ENCODE measurements around the gene BDKRB1. TPM values are rescaled to one million over a fixed set of nuclear protein-coding genes. Genes with fewer than 3 reads are reported as not detected.

BDKRB1 gene
- total RNA-seq, 1 donor from 2014 or later = not detected

DNA sequence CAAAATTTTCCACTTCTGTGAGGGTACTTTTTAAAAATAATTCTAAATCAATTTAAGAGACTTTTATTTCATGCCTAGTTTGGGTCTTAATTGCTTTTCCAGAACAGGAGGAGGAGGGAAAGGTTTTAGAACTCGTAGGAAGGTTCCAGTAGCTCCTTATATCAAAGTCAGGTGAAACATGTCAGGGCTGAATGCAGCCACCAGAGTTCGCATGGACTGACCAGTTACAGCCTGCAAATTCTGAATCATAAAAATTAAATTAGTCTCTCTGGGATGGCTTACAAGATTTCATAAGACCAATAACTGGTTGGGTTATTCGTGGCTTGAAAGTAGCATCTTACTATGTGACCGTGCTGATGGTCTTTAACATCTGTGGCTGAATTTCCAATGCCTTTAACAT lies 397 bp downstream of the BDKRB1 start:
- Histone ChIP-seq H3K4me3 (ENCODE audit: low read length in 3 of 3) (no peak overlapping the region), H3K9ac (ENCODE audit: low read depth in 1 of 3, low read length in 3 of 3) (no peak overlapping the region), H3K9me3 (ENCODE audit: control insufficient read depth in 3 of 3, low read length in 3 of 3) (no peaks in the 10 kb centered on the region), H3K4me1 (ENCODE audit: control insufficient read depth in 3 of 3, insufficient read depth in 3 of 3, low read length in 3 of 3) (peaks cover 9 to 15% (median 11%) of the 10 kb centered on the region in 3 donors), H3K27me3 (ENCODE audit: control insufficient read depth in 3 of 3, insufficient read depth in 3 of 3, low read length in 3 of 3) (no peaks in the 10 kb centered on the region), H3K36me3 (ENCODE audit: control insufficient read depth in 3 of 3, insufficient read depth in 3 of 3, low read length in 3 of 3) (no peaks in the 10 kb centered on the region), H3K27ac (ENCODE audit: low read depth, low read length) (peak overlapping the region; percentile 28)

DNA sequence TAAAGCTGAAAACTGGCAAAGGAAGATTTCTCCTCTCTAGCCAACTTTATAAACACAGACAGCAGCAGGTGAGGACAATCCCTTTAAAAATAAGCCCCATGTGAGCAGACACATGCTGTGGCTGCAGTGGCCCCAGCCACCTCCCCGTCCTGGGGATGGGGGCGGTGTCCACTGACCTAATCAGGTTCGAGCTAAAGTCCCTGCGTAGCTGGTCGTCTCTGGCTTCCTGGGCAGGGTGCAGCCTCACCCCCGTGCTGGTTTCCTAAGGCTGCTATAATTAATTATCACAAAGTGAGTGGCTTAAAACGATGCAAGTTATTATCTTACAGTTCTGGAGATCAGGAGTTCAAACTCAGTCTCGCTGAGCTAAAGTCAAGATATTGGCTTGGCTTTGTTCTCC lies 1.0 kb downstream of the BDKRB1 start:
- Histone ChIP-seq H3K36me3 (ENCODE audit: control insufficient read depth in 3 of 3, insufficient read depth in 3 of 3, low read length in 3 of 3) (no peaks in the 10 kb centered on the region), H3K9ac (ENCODE audit: low read depth in 1 of 3, low read length in 3 of 3) (no peak overlapping the region), H3K27ac (ENCODE audit: low read depth, low read length) (no peak overlapping the region), H3K9me3 (ENCODE audit: control insufficient read depth in 3 of 3, low read length in 3 of 3) (peaks cover 0 to 2% (median 0%) of the 10 kb centered on the region in 3 donors), H3K4me3 (ENCODE audit: low read length in 3 of 3) (no peak overlapping the region), H3K27me3 (ENCODE audit: control insufficient read depth in 3 of 3, insufficient read depth in 3 of 3, low read length in 3 of 3) (peaks cover 0 to 6% (median 4%) of the 10 kb centered on the region in 3 donors), H3K4me1 (ENCODE audit: control insufficient read depth in 3 of 3, insufficient read depth in 3 of 3, low read length in 3 of 3) (peaks cover 9 to 15% (median 11%) of the 10 kb centered on the region in 3 donors)

DNA sequence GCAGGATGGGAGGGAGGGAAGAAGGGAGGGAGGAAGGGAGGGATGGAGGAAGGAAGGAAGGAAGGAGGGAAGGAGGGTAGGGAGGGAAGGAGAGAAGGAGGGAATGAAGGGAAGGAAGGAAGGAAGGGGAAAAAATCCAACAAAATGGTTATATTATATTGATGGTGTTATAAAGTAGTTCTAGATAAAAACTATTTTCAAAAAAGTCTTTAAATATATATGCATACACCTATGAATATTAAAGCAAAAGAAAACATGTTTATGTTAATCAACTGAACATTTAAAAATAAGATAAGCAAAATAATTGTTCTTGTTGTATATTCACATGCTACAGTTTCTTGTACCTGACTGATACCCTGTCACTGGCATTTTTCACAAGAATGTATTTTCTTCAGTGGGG lies 1.9 kb downstream of the BDKRB1 start:
- Histone ChIP-seq H3K9ac (ENCODE audit: low read depth in 1 of 3, low read length in 3 of 3) (no peak overlapping the region), H3K4me1 (ENCODE audit: control insufficient read depth in 3 of 3, insufficient read depth in 3 of 3, low read length in 3 of 3) (peaks cover 9 to 15% (median 11%) of the 10 kb centered on the region in 3 donors), H3K36me3 (ENCODE audit: control insufficient read depth in 3 of 3, insufficient read depth in 3 of 3, low read length in 3 of 3) (no peaks in the 10 kb centered on the region), H3K27ac (ENCODE audit: low read depth, low read length) (no peak overlapping the region), H3K4me3 (ENCODE audit: low read length in 3 of 3) (no peak overlapping the region), H3K9me3 (ENCODE audit: control insufficient read depth in 3 of 3, low read length in 3 of 3) (peaks cover 0 to 2% (median 0%) of the 10 kb centered on the region in 3 donors), H3K27me3 (ENCODE audit: control insufficient read depth in 3 of 3, insufficient read depth in 3 of 3, low read length in 3 of 3) (peaks cover 0 to 6% (median 5%) of the 10 kb centered on the region in 3 donors)

DNA sequence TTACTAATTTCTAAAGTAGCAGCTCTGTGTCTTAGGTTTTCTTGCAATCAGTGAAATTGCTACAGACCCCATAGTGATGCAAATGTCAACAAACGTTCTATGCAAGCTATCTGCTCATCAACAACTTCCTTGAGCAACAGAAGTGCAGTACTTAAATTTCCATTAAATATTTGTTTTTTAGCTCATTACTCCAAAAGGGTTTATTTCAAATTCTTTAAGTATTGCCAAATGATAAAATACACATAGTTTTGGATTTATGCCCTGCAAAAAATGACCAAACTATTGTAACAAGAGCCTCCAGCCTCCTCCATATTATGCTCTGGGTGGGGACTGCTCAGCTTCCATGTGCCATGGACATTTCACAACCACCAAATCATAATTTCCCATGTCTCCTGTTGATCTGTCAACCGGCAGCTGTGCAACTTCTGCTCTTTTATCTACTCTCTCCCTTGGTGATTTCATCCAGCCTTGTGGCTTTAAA lies 4.4 kb downstream of the BDKRB1 start:
- H3K27ac ChIP-seq (ENCODE audit: low read depth, low read length) = no peak overlapping the region
- H3K9me3 ChIP-seq (ENCODE audit: control insufficient read depth in 3 of 3, low read length in 3 of 3) = peaks cover 0 to 2% (median 0%) of the 10 kb centered on the region in 3 donors
- peaks cover 0 to 6% (median 5%) of the 10 kb centered on the region in 3 donors for H3K27me3 ChIP-seq (ENCODE audit: control insufficient read depth in 3 of 3, insufficient read depth in 3 of 3, low read length in 3 of 3)
- peaks cover 7 to 11% (median 10%) of the 10 kb centered on the region in 3 donors for H3K4me1 ChIP-seq (ENCODE audit: control insufficient read depth in 3 of 3, insufficient read depth in 3 of 3, low read length in 3 of 3)
- no peak overlapping the region for H3K4me3 ChIP-seq (ENCODE audit: low read length in 3 of 3)
- no peak overlapping the region for H3K9ac ChIP-seq (ENCODE audit: low read depth in 1 of 3, low read length in 3 of 3)
- no peaks in the 10 kb centered on the region for H3K36me3 ChIP-seq (ENCODE audit: control insufficient read depth in 3 of 3, insufficient read depth in 3 of 3, low read length in 3 of 3)

DNA sequence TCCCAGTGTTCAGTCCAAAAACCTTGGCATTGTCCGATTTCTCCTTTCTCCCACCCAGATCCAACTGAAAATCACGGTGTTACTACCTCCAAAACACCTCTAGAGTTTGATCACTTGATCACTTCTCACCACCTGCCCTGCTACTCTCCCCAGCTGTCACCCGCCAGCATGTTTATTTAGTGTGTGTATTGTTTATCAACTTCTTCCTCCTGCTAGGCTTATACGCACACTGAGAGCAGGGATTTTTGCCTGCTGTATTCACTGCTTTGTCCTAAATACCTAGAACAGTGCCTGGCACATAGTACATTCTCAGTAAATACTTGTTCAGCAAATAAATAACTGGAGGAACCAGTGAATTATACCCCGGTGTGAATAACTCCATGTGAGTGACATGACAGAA lies 5.0 kb downstream of the BDKRB1 start:
- no peak overlapping the region for H3K9ac ChIP-seq (ENCODE audit: low read depth in 1 of 3, low read length in 3 of 3)

DNA sequence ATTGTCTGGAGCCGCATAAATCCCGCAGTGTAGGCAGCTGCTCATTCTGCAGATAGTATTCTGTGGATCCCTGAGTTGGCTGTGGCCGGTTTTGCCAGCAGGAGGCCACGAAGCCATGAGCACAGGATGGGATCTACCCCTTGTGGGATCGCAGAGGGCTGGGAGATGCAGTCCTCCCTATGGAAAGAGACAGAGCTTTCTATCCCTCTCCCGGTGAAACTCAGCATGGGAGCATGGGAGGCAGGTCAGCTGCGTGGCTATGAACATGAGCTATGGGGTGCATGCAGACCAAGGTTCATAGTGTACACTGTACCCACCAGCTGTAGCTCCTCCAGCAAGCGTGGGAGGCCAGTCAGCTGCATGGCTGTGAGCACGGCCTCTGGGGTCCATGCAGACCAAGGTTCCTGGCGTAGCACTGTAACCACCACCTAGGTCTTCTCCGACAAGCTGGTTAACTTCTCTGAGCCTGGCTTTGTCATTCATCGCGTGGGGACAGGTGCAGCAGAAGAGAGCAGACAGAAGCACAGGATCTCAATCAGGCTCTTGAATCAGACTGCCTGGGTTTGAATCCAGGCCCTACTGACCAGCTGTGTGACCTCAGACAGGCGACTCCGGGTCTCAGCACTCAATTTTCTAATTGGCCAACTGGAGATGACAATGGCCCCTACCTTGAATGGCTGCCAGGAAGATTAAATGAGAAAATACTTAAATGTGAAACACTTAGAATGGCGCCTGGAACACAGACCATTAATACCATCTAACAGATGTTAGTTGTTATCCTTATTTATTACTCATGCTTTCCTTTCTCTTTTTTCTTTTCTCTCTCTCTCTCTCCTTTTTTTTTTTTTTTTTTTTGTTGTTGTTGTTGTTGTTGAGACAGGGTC lies 6.0 kb downstream of the BDKRB1 start:
- Histone ChIP-seq H3K27ac (ENCODE audit: low read depth, low read length) (no peak overlapping the region), H3K9me3 (ENCODE audit: control insufficient read depth in 3 of 3, low read length in 3 of 3) (peaks cover 0 to 2% (median 0%) of the 10 kb centered on the region in 3 donors), H3K4me3 (ENCODE audit: low read length in 3 of 3) (no peak overlapping the region), H3K4me1 (ENCODE audit: control insufficient read depth in 3 of 3, insufficient read depth in 3 of 3, low read length in 3 of 3) (peaks cover 0 to 2% (median 0%) of the 10 kb centered on the region in 3 donors), H3K36me3 (ENCODE audit: control insufficient read depth in 3 of 3, insufficient read depth in 3 of 3, low read length in 3 of 3) (no peaks in the 10 kb centered on the region), H3K9ac (ENCODE audit: low read depth in 1 of 3, low read length in 3 of 3) (no peak overlapping the region), H3K27me3 (ENCODE audit: control insufficient read depth in 3 of 3, insufficient read depth in 3 of 3, low read length in 3 of 3) (peaks cover 0 to 6% (median 5%) of the 10 kb centered on the region in 3 donors)

More for the DNA sequence above, 5.0 kb downstream of the BDKRB1 start:
- no peak overlapping the region for H3K27ac ChIP-seq (ENCODE audit: low read depth, low read length)
- peaks cover under 1 to 5% (median 4%) of the 10 kb centered on the region in 3 donors for H3K4me1 ChIP-seq (ENCODE audit: control insufficient read depth in 3 of 3, insufficient read depth in 3 of 3, low read length in 3 of 3)
- no peak overlapping the region for H3K4me3 ChIP-seq (ENCODE audit: low read length in 3 of 3)
- no peaks in the 10 kb centered on the region for H3K36me3 ChIP-seq (ENCODE audit: control insufficient read depth in 3 of 3, insufficient read depth in 3 of 3, low read length in 3 of 3)
- H3K9me3 ChIP-seq (ENCODE audit: control insufficient read depth in 3 of 3, low read length in 3 of 3) = peaks cover 0 to 2% (median 0%) of the 10 kb centered on the region in 3 donors
- H3K27me3 ChIP-seq (ENCODE audit: control insufficient read depth in 3 of 3, insufficient read depth in 3 of 3, low read length in 3 of 3) = peaks cover 0 to 6% (median 5%) of the 10 kb centered on the region in 3 donors

DNA sequence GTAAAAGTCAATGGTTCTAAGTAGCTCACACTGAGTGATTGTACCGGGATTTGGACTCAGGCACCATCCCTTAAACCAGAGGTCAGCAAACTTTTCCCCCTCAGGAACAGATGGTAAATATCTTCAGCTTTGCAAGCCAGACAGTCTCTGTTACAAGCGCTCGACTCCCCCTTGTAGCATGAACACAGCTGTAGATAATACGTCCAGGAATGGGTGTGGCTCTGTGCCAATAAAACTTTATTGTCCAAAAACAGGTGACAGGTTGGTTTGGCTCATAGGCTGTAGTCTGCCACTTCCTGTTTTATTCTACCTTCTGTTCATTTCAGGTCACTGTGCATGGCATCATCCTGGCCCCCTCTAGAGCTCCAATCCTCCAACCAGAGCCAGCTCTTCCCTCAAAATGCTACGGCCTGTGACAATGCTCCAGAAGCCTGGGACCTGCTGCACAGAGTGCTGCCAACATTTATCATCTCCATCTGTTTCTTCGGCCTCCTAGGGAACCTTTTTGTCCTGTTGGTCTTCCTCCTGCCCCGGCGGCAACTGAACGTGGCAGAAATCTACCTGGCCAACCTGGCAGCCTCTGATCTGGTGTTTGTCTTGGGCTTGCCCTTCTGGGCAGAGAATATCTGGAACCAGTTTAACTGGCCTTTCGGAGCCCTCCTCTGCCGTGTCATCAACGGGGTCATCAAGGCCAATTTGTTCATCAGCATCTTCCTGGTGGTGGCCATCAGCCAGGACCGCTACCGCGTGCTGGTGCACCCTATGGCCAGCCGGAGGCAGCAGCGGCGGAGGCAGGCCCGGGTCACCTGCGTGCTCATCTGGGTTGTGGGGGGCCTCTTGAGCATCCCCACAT lies 7.6 kb downstream of the BDKRB1 start:
- Histone ChIP-seq H3K9ac (ENCODE audit: low read depth in 1 of 3, low read length in 3 of 3) (no peak overlapping the region), H3K36me3 (ENCODE audit: control insufficient read depth in 3 of 3, insufficient read depth in 3 of 3, low read length in 3 of 3) (no peaks in the 10 kb centered on the region), H3K27ac (ENCODE audit: low read depth, low read length) (no peak overlapping the region)

DNA sequence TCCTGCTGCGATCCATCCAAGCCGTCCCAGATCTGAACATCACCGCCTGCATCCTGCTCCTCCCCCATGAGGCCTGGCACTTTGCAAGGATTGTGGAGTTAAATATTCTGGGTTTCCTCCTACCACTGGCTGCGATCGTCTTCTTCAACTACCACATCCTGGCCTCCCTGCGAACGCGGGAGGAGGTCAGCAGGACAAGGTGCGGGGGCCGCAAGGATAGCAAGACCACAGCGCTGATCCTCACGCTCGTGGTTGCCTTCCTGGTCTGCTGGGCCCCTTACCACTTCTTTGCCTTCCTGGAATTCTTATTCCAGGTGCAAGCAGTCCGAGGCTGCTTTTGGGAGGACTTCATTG lies 8.2 kb downstream of the BDKRB1 start:
- Histone ChIP-seq H3K27ac (ENCODE audit: low read depth, low read length) (no peak overlapping the region), H3K36me3 (ENCODE audit: control insufficient read depth in 3 of 3, insufficient read depth in 3 of 3, low read length in 3 of 3) (no peaks in the 10 kb centered on the region), H3K9ac (ENCODE audit: low read depth in 1 of 3, low read length in 3 of 3) (no peak overlapping the region), H3K27me3 (ENCODE audit: control insufficient read depth in 3 of 3, insufficient read depth in 3 of 3, low read length in 3 of 3) (peaks cover 0 to 8% (median 5%) of the 10 kb centered on the region in 3 donors), H3K4me3 (ENCODE audit: low read length in 3 of 3) (no peak overlapping the region), H3K4me1 (ENCODE audit: control insufficient read depth in 3 of 3, insufficient read depth in 3 of 3, low read length in 3 of 3) (peaks cover 0 to 2% (median 0%) of the 10 kb centered on the region in 3 donors), H3K9me3 (ENCODE audit: control insufficient read depth in 3 of 3, low read length in 3 of 3) (peaks cover 0 to 2% (median 0%) of the 10 kb centered on the region in 3 donors)

More for the DNA sequence above, 7.6 kb downstream of the BDKRB1 start:
- Histone ChIP-seq H3K27me3 (ENCODE audit: control insufficient read depth in 3 of 3, insufficient read depth in 3 of 3, low read length in 3 of 3) (peaks cover 0 to 6% (median 5%) of the 10 kb centered on the region in 3 donors), H3K4me1 (ENCODE audit: control insufficient read depth in 3 of 3, insufficient read depth in 3 of 3, low read length in 3 of 3) (peaks cover 0 to 2% (median 0%) of the 10 kb centered on the region in 3 donors), H3K9me3 (ENCODE audit: control insufficient read depth in 3 of 3, low read length in 3 of 3) (peaks cover 0 to 2% (median 0%) of the 10 kb centered on the region in 3 donors), H3K4me3 (ENCODE audit: low read length in 3 of 3) (no peak overlapping the region)

DNA sequence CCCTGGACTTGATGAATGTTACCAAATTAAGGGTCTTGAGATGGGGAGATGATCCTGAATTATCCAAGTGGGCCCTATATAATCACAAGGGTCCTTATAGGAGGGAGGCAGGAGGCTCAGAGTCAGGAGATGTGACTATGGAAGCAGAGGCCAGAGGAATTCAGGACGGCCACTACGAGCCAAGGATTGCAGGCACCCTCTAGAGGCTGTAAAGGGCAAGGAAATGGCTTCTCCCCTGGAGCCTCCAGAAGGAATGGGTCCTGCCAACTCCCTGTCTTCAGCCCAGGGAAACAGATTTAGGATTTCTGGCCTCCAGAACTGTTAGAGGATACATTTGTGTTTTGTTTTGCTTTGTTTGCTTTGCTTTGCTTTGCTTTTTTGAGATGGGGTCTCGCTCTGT lies 8.8 kb downstream of the BDKRB1 start:
- Histone ChIP-seq H3K9ac (ENCODE audit: low read depth in 1 of 3, low read length in 3 of 3) (no peak overlapping the region), H3K4me1 (ENCODE audit: control insufficient read depth in 3 of 3, insufficient read depth in 3 of 3, low read length in 3 of 3) (peaks cover 0 to 2% (median 0%) of the 10 kb centered on the region in 3 donors), H3K4me3 (ENCODE audit: low read length in 3 of 3) (no peak overlapping the region), H3K27ac (ENCODE audit: low read depth, low read length) (no peak overlapping the region), H3K27me3 (ENCODE audit: control insufficient read depth in 3 of 3, insufficient read depth in 3 of 3, low read length in 3 of 3) (peaks cover 0 to 8% (median 5%) of the 10 kb centered on the region in 3 donors), H3K36me3 (ENCODE audit: control insufficient read depth in 3 of 3, insufficient read depth in 3 of 3, low read length in 3 of 3) (no peaks in the 10 kb centered on the region), H3K9me3 (ENCODE audit: control insufficient read depth in 3 of 3, low read length in 3 of 3) (peaks cover 0 to 2% (median 0%) of the 10 kb centered on the region in 3 donors)

Data from skeletal muscle tissue (tissue), 4 donors.